Body of pancreas (tissue), 4 donors: ENCODE data around the gene BTBD9.

ENCODE experiments used
- CTCF ChIP-seq, 7 experiments: fragments of 450-650 bp in 4 of 7; fragments of 200-600 bp in 3 of 7; sonication (generic) in 3 of 7; IDR thresholded peaks; one replicate each; pipeline ENCODE4 v1.5.1; 2016 to 2019; ENCODE audit warnings: antibody characterized with exemption in 7 of 7
- POLR2A ChIP-seq, 3 donors: fragments of 450-650 bp; IDR thresholded peaks; one replicate each; pipeline ENCODE4 v1.6.1; 2016; ENCODE audit warnings: antibody characterized with exemption in 3 of 3, mild to moderate bottlenecking in 2 of 3

- TF ChIP-seq POLR2A (IDR thresholded peaks at IDR 0.05) (no peak), CTCF (IDR thresholded peaks at IDR 0.05) (no peak)
Measured at GRCh38 chr6:38507173-38507572, 132.6 kb downstream of the BTBD9 start.
